Islet of Langerhans (tissue), 1 donor: ENCODE results near the gene MAP2K5.

Experiments used
- FAIRE-seq: peaks from one replicate; lab custom pipeline; 2011; peaks lifted over from hg19 to GRCh38; lab: Jason Lieb, UNC

The MAP2K5 gene

GRCh38 chr15:67807141-67807540 lies 264.6 kb downstream of the MAP2K5 start:
- no peak for FAIRE-seq

- no peak for FAIRE-seq
Measured at GRCh38 chr15:67807836-67808235, 265.3 kb downstream of the MAP2K5 start.

- FAIRE-seq = no peak
Measured at GRCh38 chr15:67808821-67809220, 266.3 kb downstream of the MAP2K5 start.

GRCh38 chr15:67809441-67809840 lies 266.9 kb downstream of the MAP2K5 start:
- no peak for FAIRE-seq

GRCh38 chr15:67809866-67810265 lies 267.4 kb downstream of the MAP2K5 start:
- no peak for FAIRE-seq

- FAIRE-seq = no peak
Measured at GRCh38 chr15:67812241-67812644, 269.7 kb downstream of the MAP2K5 start.

GRCh38 chr15:67813104-67813634 lies 270.7 kb downstream of the MAP2K5 start:
- no peak for FAIRE-seq

- no peak for FAIRE-seq
Measured at GRCh38 chr15:67815036-67815592, 272.6 kb downstream of the MAP2K5 start.

GRCh38 chr15:67816668-67817067 lies 274.2 kb downstream of the MAP2K5 start:
- no peak for FAIRE-seq

- no peak for FAIRE-seq
Measured at GRCh38 chr15:67818464-67818863, 276.0 kb downstream of the MAP2K5 start.

- no peak for FAIRE-seq
Measured at GRCh38 chr15:67819636-67820035, 277.1 kb downstream of the MAP2K5 start.

- no peak for FAIRE-seq
Measured at GRCh38 chr15:67820122-67820991, 277.9 kb downstream of the MAP2K5 start.

GRCh38 chr15:67820992-67821783 lies 278.7 kb downstream of the MAP2K5 start:
- no peak for FAIRE-seq

GRCh38 chr15:67821784-67822440 lies 279.4 kb downstream of the MAP2K5 start:
- FAIRE-seq = no peak

- no peak for FAIRE-seq
Measured at GRCh38 chr15:67822537-67823313, 280.2 kb downstream of the MAP2K5 start.

GRCh38 chr15:67823314-67824196 lies 281.1 kb downstream of the MAP2K5 start:
- no peak for FAIRE-seq

- FAIRE-seq = no peak
Measured at GRCh38 chr15:67824197-67824968, 281.9 kb downstream of the MAP2K5 start.

GRCh38 chr15:67824976-67825880 lies 282.7 kb downstream of the MAP2K5 start, which contains the start of gene SKOR1:
Gene SKOR1, plus strand, starts transcription at chr15:67825509. Its CDS starts 94 bp downstream, at chr15:67825603.
- no peak for FAIRE-seq
